ENCODE data around the gene MYCBP2.
"Not testable (repeated sequence)": the region's sequence is repeated elsewhere in the genome, so short reads cannot be mapped to it uniquely, and the experiment has no call there.

Gene MYCBP2

GRCh38 chr13:77026861-77027621, 299.9 kb downstream of the MYCBP2 start, which contains the start of gene FBXL3:
Gene FBXL3 (minus strand): TSS chr13:77027159. CDS start chr13:77021860, 5,299 bp downstream.
- peak; percentile 61 for DNase-seq

- DNase-seq: no peak
Measured at GRCh38 chr13:77026255-77026860, 300.5 kb downstream of the MYCBP2 start.

- no peak for DNase-seq
Measured at GRCh38 chr13:77022341-77022740, 304.6 kb downstream of the MYCBP2 start.

GRCh38 chr13:77019756-77020155, 307.1 kb downstream of the MYCBP2 start:
- DNase-seq: no peak

- DNase-seq: no peak
Measured at GRCh38 chr13:77016888-77017623, 309.8 kb downstream of the MYCBP2 start.

- no peak for DNase-seq
Measured at GRCh38 chr13:77016251-77016812, 310.6 kb downstream of the MYCBP2 start.

- no peak for DNase-seq
Measured at GRCh38 chr13:77014906-77015685, 311.8 kb downstream of the MYCBP2 start.

GRCh38 chr13:77013853-77014542, 312.9 kb downstream of the MYCBP2 start:
- no peak for DNase-seq

- not testable (repeated sequence) for DNase-seq
Measured at GRCh38 chr13:77009719-77010118, 317.2 kb downstream of the MYCBP2 start.

- DNase-seq: no peak
Measured at GRCh38 chr13:77009011-77009410, 317.9 kb downstream of the MYCBP2 start.

- DNase-seq: not testable (repeated sequence)
Measured at GRCh38 chr13:77008337-77008736, 318.6 kb downstream of the MYCBP2 start.

- DNase-seq: no peak
Measured at GRCh38 chr13:77002590-77003190, 324.2 kb downstream of the MYCBP2 start.

GRCh38 chr13:77001963-77002587, 324.8 kb downstream of the MYCBP2 start:
- DNase-seq: no peak

- DNase-seq: no peak
Measured at GRCh38 chr13:77001540-77001939, 325.4 kb downstream of the MYCBP2 start.

- no peak for DNase-seq
Measured at GRCh38 chr13:77000475-77000874, 326.4 kb downstream of the MYCBP2 start.
